UCSD-AML1 (cell line): ENCODE data around the gene EMC10.
"Not testable (repeated sequence)": the region's sequence is repeated elsewhere in the genome, so short reads cannot be mapped to it uniquely, and the experiment has no call there.

ENCODE experiments used
- DNase-seq: peaks from one replicate; lab custom pipeline; 2025; ENCODE audit not compliant: unreplicated experiment; lab: John Stamatoyannopoulos, UW

EMC10 gene

GRCh38 chr19:50450369-50451222 lies 25.7 kb upstream of the EMC10 start:
- DNase-seq = no peak

- DNase-seq = no peak
Measured at GRCh38 chr19:50451223-50451534, 25.1 kb upstream of the EMC10 start.

- no peak for DNase-seq
Measured at GRCh38 chr19:50453243-50453642, 23.1 kb upstream of the EMC10 start.

GRCh38 chr19:50455992-50456391 lies 20.3 kb upstream of the EMC10 start:
- DNase-seq = no peak

- no peak for DNase-seq
Measured at GRCh38 chr19:50457300-50457699, 19.0 kb upstream of the EMC10 start.

GRCh38 chr19:50458396-50459066 lies 17.8 kb upstream of the EMC10 start:
- DNase-seq = no peak

GRCh38 chr19:50459067-50459456 lies 17.2 kb upstream of the EMC10 start:
- DNase-seq = no peak

- DNase-seq = no peak
Measured at GRCh38 chr19:50459638-50460037, 16.7 kb upstream of the EMC10 start.

GRCh38 chr19:50460161-50460765 lies 16.0 kb upstream of the EMC10 start:
- no peak for DNase-seq

GRCh38 chr19:50461066-50461875 lies 15.0 kb upstream of the EMC10 start:
- peak; percentile 64 for DNase-seq

GRCh38 chr19:50462970-50463369 lies 13.3 kb upstream of the EMC10 start:
- DNase-seq = no peak

- no peak for DNase-seq
Measured at GRCh38 chr19:50464348-50464747, 12.0 kb upstream of the EMC10 start.

- DNase-seq = no peak
Measured at GRCh38 chr19:50465000-50465399, 11.3 kb upstream of the EMC10 start.

GRCh38 chr19:50465986-50466705 lies 10.2 kb upstream of the EMC10 start:
- DNase-seq = no peak

- no peak for DNase-seq
Measured at GRCh38 chr19:50466706-50467039, 9.6 kb upstream of the EMC10 start.

GRCh38 chr19:50467566-50467965 lies 8.7 kb upstream of the EMC10 start:
- no peak for DNase-seq

GRCh38 chr19:50468818-50469217 lies 7.5 kb upstream of the EMC10 start:
- DNase-seq = no peak

- not testable (repeated sequence) for DNase-seq
Measured at GRCh38 chr19:50473336-50473735, 3.0 kb upstream of the EMC10 start.

GRCh38 chr19:50475101-50475568 lies 1.2 kb upstream of the EMC10 start:
- DNase-seq = no peak

GRCh38 chr19:50475736-50476223 lies 527 bp upstream of the EMC10 start:
- no peak for DNase-seq

- DNase-seq = no peak
Measured at GRCh38 chr19:50476907-50477238, 566 bp downstream of the EMC10 start.
